ENCODE measurements around the gene TMEM253. TPM values are rescaled to one million over a fixed set of nuclear protein-coding genes. Genes with fewer than 3 reads are reported as not detected.

Gene TMEM253
- total RNA-seq, 1 donor from 2014 or later, result not detected

Other genes with a start within 250 kb of the TMEM253 start
- not detected in 2 replicates for gene RNASE3, start 209.7 kb upstream of the TMEM253 start, total RNA-seq
- not detected in 2 replicates for gene RNASE2, start 145.6 kb upstream of the TMEM253 start, total RNA-seq
- gene METTL17, start 111.1 kb upstream of the TMEM253 start, total RNA-seq, result 23.4 and 23.5 TPM in 2 replicates
- not detected in 2 replicates for gene SLC39A2, start 101.8 kb upstream of the TMEM253 start, total RNA-seq
- gene NDRG2, start 76.0 kb upstream of the TMEM253 start, total RNA-seq, result 2.1 and 7.0 TPM in 2 replicates
- not detected in 2 replicates for gene TPPP2, start 70.8 kb upstream of the TMEM253 start, total RNA-seq
- not detected in 2 replicates for gene RNASE13, start 66.3 kb upstream of the TMEM253 start, total RNA-seq
- not detected in 2 replicates for gene RNASE7, start 58.7 kb upstream of the TMEM253 start, total RNA-seq
- gene RNASE8, start 43.2 kb upstream of the TMEM253 start, total RNA-seq, result not detected in 2 replicates
- gene ARHGEF40, start 30.8 kb upstream of the TMEM253 start, total RNA-seq, result 6.2 and 8.3 TPM in 2 replicates
- gene ZNF219, start 2.4 kb upstream of the TMEM253 start, total RNA-seq, result 2.6 and 4.2 TPM in 2 replicates
- gene OR5AU1, start 55.0 kb downstream of the TMEM253 start, total RNA-seq, result not detected in 2 replicates
- gene HNRNPC, start 168.4 kb downstream of the TMEM253 start, total RNA-seq, result 479 and 693 TPM in 2 replicates
- gene RPGRIP1, start 179.0 kb downstream of the TMEM253 start, total RNA-seq, result 0.39 and 0.76 TPM in 2 replicates

Data from dermis microvascular lymphatic vessel endothelial cell (primary cell).